IPS-18a (cell line): ENCODE measurements around the gene MAD1L1.

ENCODE experiments used
- H3K27ac ChIP-seq: one replicate; pipeline ENCODE4 v1.5.1; 2013; ENCODE audit warnings: low read length
- H3K27me3 ChIP-seq: one replicate; pipeline ENCODE4 v1.6.1; 2013; ENCODE audit warnings: mild to moderate bottlenecking, low read length; ENCODE audit not compliant: control insufficient read depth, insufficient read depth
- H3K36me3 ChIP-seq: one replicate; pipeline ENCODE4 v1.6.1; 2013; ENCODE audit warnings: low read depth, low read length; ENCODE audit not compliant: control insufficient read depth
- H3K4me1 ChIP-seq: one replicate; pipeline ENCODE4 v1.6.1; 2013; ENCODE audit warnings: low read depth, low read length; ENCODE audit not compliant: control insufficient read depth
- H3K4me3 ChIP-seq: one replicate; pipeline ENCODE4 v1.5.1; 2013; ENCODE audit warnings: low read length
- H3K9ac ChIP-seq: one replicate; pipeline ENCODE4 v1.6.1; 2013; ENCODE audit warnings: mild to moderate bottlenecking, low read length, moderate library complexity
- H3K9me3 ChIP-seq: one replicate; pipeline ENCODE4 v1.6.1; 2013; ENCODE audit warnings: low read depth, low read length; ENCODE audit not compliant: control insufficient read depth

Gene MAD1L1

GRCh38 chr7:2212906-2213305 lies 19.8 kb downstream of the MAD1L1 start:
- H3K9me3 ChIP-seq: no peaks in the 10 kb centered on the region
- no peaks in the 10 kb centered on the region for H3K27me3 ChIP-seq
- peaks cover 69% of the 10 kb centered on the region for H3K36me3 ChIP-seq
- H3K4me1 ChIP-seq: no peaks in the 10 kb centered on the region
- H3K27ac ChIP-seq: no peak overlapping the region
- H3K4me3 ChIP-seq: no peak overlapping the region
- H3K9ac ChIP-seq: no peak overlapping the region

- Histone ChIP-seq H3K27me3 (no peaks in the 10 kb centered on the region), H3K4me1 (no peaks in the 10 kb centered on the region), H3K36me3 (peaks cover 69% of the 10 kb centered on the region), H3K9ac (no peak overlapping the region), H3K9me3 (no peaks in the 10 kb centered on the region), H3K4me3 (no peak overlapping the region), H3K27ac (no peak overlapping the region)
Observed at GRCh38 chr7:2211926-2212325, 20.8 kb downstream of the MAD1L1 start.

GRCh38 chr7:2211259-2211880 lies 21.4 kb downstream of the MAD1L1 start:
- H3K9ac ChIP-seq: no peak overlapping the region
- H3K27me3 ChIP-seq: no peaks in the 10 kb centered on the region
- H3K36me3 ChIP-seq: peaks cover 66% of the 10 kb centered on the region
- H3K4me1 ChIP-seq: no peaks in the 10 kb centered on the region
- no peak overlapping the region for H3K4me3 ChIP-seq
- H3K9me3 ChIP-seq: no peaks in the 10 kb centered on the region
- no peak overlapping the region for H3K27ac ChIP-seq

GRCh38 chr7:2210551-2211258 lies 22.0 kb downstream of the MAD1L1 start:
- H3K9me3 ChIP-seq: no peaks in the 10 kb centered on the region
- no peak overlapping the region for H3K4me3 ChIP-seq
- no peaks in the 10 kb centered on the region for H3K4me1 ChIP-seq
- H3K27me3 ChIP-seq: no peaks in the 10 kb centered on the region
- no peak overlapping the region for H3K9ac ChIP-seq
- H3K36me3 ChIP-seq: peaks cover 60% of the 10 kb centered on the region
- no peak overlapping the region for H3K27ac ChIP-seq

DNA sequence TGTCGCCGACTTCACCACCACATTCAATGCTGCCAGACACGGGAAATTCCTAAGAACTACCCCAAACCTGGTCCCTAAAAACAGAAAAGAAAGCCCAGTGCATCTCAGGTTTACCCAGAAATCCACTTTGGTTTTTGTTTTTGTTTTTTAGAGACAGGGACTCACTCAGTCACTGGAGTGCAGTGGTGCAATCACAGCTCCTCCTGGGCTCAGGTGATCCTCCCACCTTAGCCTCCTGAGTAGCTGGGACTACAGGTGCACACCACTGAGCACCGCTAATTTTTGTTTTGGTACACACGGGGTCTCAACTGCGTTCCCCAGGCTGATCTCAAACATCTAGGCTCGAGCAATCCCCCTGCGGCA lies 22.8 kb downstream of the MAD1L1 start:
- Histone ChIP-seq H3K9me3 (no peaks in the 10 kb centered on the region), H3K4me1 (no peaks in the 10 kb centered on the region), H3K4me3 (no peak overlapping the region), H3K27ac (no peak overlapping the region), H3K9ac (no peak overlapping the region), H3K27me3 (no peaks in the 10 kb centered on the region), H3K36me3 (peaks cover 54% of the 10 kb centered on the region)

DNA sequence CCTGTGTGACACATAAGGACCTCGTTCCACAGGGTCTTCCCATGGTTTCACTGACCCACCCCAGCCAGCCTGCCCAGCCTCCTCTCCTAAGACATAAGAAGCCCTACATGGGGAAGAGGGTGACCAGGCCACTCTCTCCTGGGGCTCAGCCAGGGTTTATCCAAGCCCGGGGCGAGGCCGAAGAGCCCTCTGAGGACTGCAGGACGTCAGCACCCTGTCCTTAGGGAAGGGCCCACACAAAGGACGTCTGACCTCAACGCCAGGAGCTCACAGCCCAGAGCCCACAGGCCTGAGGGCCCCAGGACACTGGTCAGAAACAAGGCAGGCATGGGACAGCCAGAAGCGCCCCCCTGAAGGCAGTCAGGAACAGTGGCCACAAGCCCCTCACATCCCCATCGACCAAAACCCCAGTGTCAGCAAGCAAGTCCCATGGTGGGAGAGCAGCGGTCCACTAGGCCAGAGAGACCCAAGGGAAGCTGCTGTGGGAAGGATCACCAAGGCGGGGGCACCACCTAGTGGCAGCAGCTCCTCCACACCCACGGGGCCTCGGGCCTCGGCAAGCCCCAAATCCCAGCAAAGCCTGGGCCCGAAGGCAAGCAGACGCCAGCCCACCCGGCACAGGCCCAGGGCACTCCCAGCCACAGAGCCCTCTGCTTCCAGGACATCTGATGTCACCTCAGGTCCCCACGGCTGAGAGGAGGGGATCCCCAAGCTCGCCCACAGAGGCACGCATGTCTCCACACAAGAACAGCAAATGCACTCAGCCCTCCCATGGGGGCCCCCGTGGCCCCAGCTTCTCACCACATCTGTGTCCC lies 23.4 kb downstream of the MAD1L1 start:
- H3K27me3 ChIP-seq: no peaks in the 10 kb centered on the region
- no peak overlapping the region for H3K9ac ChIP-seq
- H3K4me3 ChIP-seq: no peak overlapping the region
- H3K4me1 ChIP-seq: no peaks in the 10 kb centered on the region
- peaks cover 53% of the 10 kb centered on the region for H3K36me3 ChIP-seq
- H3K9me3 ChIP-seq: no peaks in the 10 kb centered on the region
- H3K27ac ChIP-seq: no peak overlapping the region

GRCh38 chr7:2208712-2209111 lies 24.0 kb downstream of the MAD1L1 start:
- Histone ChIP-seq H3K4me1 (no peaks in the 10 kb centered on the region), H3K27me3 (no peaks in the 10 kb centered on the region), H3K36me3 (peaks cover 52% of the 10 kb centered on the region), H3K9me3 (no peaks in the 10 kb centered on the region), H3K27ac (no peak overlapping the region), H3K4me3 (no peak overlapping the region), H3K9ac (no peak overlapping the region)

GRCh38 chr7:2205036-2205780 lies 27.5 kb downstream of the MAD1L1 start:
- H3K9me3 ChIP-seq: no peaks in the 10 kb centered on the region
- H3K36me3 ChIP-seq: peaks cover 28% of the 10 kb centered on the region
- no peak overlapping the region for H3K9ac ChIP-seq
- H3K4me3 ChIP-seq: no peak overlapping the region
- no peak overlapping the region for H3K27ac ChIP-seq
- no peaks in the 10 kb centered on the region for H3K27me3 ChIP-seq
- no peaks in the 10 kb centered on the region for H3K4me1 ChIP-seq

- H3K9me3 ChIP-seq: no peaks in the 10 kb centered on the region
- H3K27me3 ChIP-seq: no peaks in the 10 kb centered on the region
- no peak overlapping the region for H3K9ac ChIP-seq
- no peak overlapping the region for H3K4me3 ChIP-seq
- H3K4me1 ChIP-seq: no peaks in the 10 kb centered on the region
- no peak overlapping the region for H3K27ac ChIP-seq
- peaks cover 28% of the 10 kb centered on the region for H3K36me3 ChIP-seq
Observed at GRCh38 chr7:2204446-2204845, 28.3 kb downstream of the MAD1L1 start.

DNA sequence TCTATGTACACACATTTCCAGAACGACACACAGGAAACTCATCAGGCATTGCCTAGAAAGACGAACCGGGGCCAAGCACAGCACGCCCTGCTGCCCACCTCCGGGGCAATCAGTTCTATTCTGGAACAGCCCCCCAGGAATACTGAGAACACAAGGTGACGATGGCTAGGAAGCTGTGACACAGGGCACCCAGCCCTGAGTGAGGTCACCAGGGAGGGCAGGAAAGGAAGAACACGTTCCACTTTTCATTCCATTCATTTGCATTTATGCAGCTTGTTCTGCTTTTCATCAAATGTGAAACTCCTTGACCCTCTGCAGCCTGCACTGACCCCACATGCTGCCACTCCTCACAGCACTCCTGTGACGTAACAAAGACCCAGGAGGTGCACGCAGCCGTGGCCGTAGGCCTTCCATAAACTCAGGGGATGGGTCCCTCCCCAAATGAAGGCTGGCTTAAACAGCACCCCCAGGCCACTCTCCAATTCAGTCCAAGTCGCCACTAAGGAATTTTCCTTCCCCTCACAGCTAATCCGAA lies 28.9 kb downstream of the MAD1L1 start:
- Histone ChIP-seq H3K36me3 (peaks cover 33% of the 10 kb centered on the region), H3K4me3 (no peak overlapping the region)

More for the DNA sequence above, 28.9 kb downstream of the MAD1L1 start:
- Histone ChIP-seq H3K27ac (no peak overlapping the region), H3K9me3 (no peaks in the 10 kb centered on the region), H3K4me1 (no peaks in the 10 kb centered on the region), H3K9ac (no peak overlapping the region), H3K27me3 (no peaks in the 10 kb centered on the region)
